Measurements from ENCODE around the gene PLXDC2.

Gene PLXDC2

GRCh38 chr10:19920075-19920726 lies 104.0 kb downstream of the PLXDC2 start:
- no peak overlapping the region for H3K27ac ChIP-seq (ENCODE audit: low read depth, low read length)
- no peaks in the 10 kb centered on the region for H3K79me2 ChIP-seq (ENCODE audit: control insufficient read depth, low read length)
- H3K36me3 ChIP-seq (ENCODE audit: control insufficient read depth, low read length): no peaks in the 10 kb centered on the region
- H3K27me3 ChIP-seq (ENCODE audit: control insufficient read depth, low read length): no peaks in the 10 kb centered on the region
- TF ChIP-seq EZH2phosphoT487 (IDR thresholded peaks at IDR 0.05; ENCODE audit: borderline replicate concordance, low read length) (no peak), CTCF (IDR thresholded peaks at IDR 0.05; ENCODE audit: low read depth, low read length, poor library complexity, severe bottlenecking) (no peak)
- no peaks in the 10 kb centered on the region for H3K4me1 ChIP-seq (ENCODE audit: control insufficient read depth, low read length)
- no peaks in the 10 kb centered on the region; the same call in 1 of the 2 replicates for H3K9me3 ChIP-seq (ENCODE audit: control insufficient read depth, insufficient read depth, low read length)
- H3K9me2 ChIP-seq (replicated peaks; ENCODE audit: control insufficient read depth, low read length): no peaks in the 10 kb centered on the region
- H3F3A ChIP-seq (ENCODE audit: control insufficient read depth, insufficient read depth): no peaks in the 10 kb centered on the region
- H3K4me3 ChIP-seq (ENCODE audit: low read length): no peak overlapping the region
- no peak overlapping the region for H3K4me2 ChIP-seq (ENCODE audit: low read length)
- no peaks in the 10 kb centered on the region for H4K20me1 ChIP-seq (ENCODE audit: control insufficient read depth, insufficient read depth, low read depth, low read length)

GRCh38 chr10:19921300-19922140 lies 105.3 kb downstream of the PLXDC2 start:
- Histone ChIP-seq H3K9me2 (replicated peaks; ENCODE audit: control insufficient read depth, low read length) (no peaks in the 10 kb centered on the region), H3K27me3 (ENCODE audit: control insufficient read depth, low read length) (no peaks in the 10 kb centered on the region), H3K79me2 (ENCODE audit: control insufficient read depth, low read length) (no peaks in the 10 kb centered on the region), H3K9me3 (ENCODE audit: control insufficient read depth, insufficient read depth, low read length) (no peaks in the 10 kb centered on the region; the same call in 1 of the 2 replicates), H4K20me1 (ENCODE audit: control insufficient read depth, insufficient read depth, low read depth, low read length) (no peaks in the 10 kb centered on the region), H3K4me3 (ENCODE audit: low read length) (no peak overlapping the region), H3K27ac (ENCODE audit: low read depth, low read length) (no peak overlapping the region), H3K36me3 (ENCODE audit: control insufficient read depth, low read length) (no peaks in the 10 kb centered on the region), H3K4me1 (ENCODE audit: control insufficient read depth, low read length) (no peaks in the 10 kb centered on the region), H3F3A (ENCODE audit: control insufficient read depth, insufficient read depth) (no peaks in the 10 kb centered on the region), H3K4me2 (ENCODE audit: low read length) (no peak overlapping the region)
- TF ChIP-seq EZH2phosphoT487 (IDR thresholded peaks at IDR 0.05; ENCODE audit: borderline replicate concordance, low read length): no peak
- TF ChIP-seq CTCF (IDR thresholded peaks at IDR 0.05; ENCODE audit: low read depth, low read length, poor library complexity, severe bottlenecking): no peak

- Histone ChIP-seq H3K27me3 (ENCODE audit: control insufficient read depth, low read length) (no peaks in the 10 kb centered on the region), H3K9me3 (ENCODE audit: control insufficient read depth, insufficient read depth, low read length) (no peaks in the 10 kb centered on the region; the same call in 1 of the 2 replicates), H3K79me2 (ENCODE audit: control insufficient read depth, low read length) (no peaks in the 10 kb centered on the region), H3K36me3 (ENCODE audit: control insufficient read depth, low read length) (no peaks in the 10 kb centered on the region), H4K20me1 (ENCODE audit: control insufficient read depth, insufficient read depth, low read depth, low read length) (no peaks in the 10 kb centered on the region), H3K27ac (ENCODE audit: low read depth, low read length) (no peak overlapping the region), H3F3A (ENCODE audit: control insufficient read depth, insufficient read depth) (no peaks in the 10 kb centered on the region), H3K4me2 (ENCODE audit: low read length) (no peak overlapping the region), H3K4me1 (ENCODE audit: control insufficient read depth, low read length) (no peaks in the 10 kb centered on the region), H3K4me3 (ENCODE audit: low read length) (no peak overlapping the region), H3K9me2 (replicated peaks; ENCODE audit: control insufficient read depth, low read length) (no peaks in the 10 kb centered on the region)
- TF ChIP-seq EZH2phosphoT487 (IDR thresholded peaks at IDR 0.05; ENCODE audit: borderline replicate concordance, low read length): no peak
- no peak for TF ChIP-seq CTCF (IDR thresholded peaks at IDR 0.05; ENCODE audit: low read depth, low read length, poor library complexity, severe bottlenecking)
Observed at GRCh38 chr10:19922236-19922963, 106.2 kb downstream of the PLXDC2 start.
